Measurements from ENCODE around the gene SNTB2. TPM values are rescaled to one million over a fixed set of nuclear protein-coding genes. Genes with fewer than 3 reads are reported as not detected.

The SNTB2 gene
- polyA plus RNA-seq, 1 experiment: 62.6 TPM

- Histone ChIP-seq H3K27me3 (ENCODE audit: control insufficient read depth, insufficient read depth, low read length) (no peaks in the 10 kb centered on the region), H3K9me3 (ENCODE audit: control insufficient read depth, insufficient read depth, low read length) (no peaks in the 10 kb centered on the region; the same call in 1 of the 2 replicates), H3K4me3 (ENCODE audit: low read depth, low read length) (no peak overlapping the region), H3K27ac (ENCODE audit: low read depth, low read length) (no peak overlapping the region)
- no peak for DNase-seq (ENCODE audit: low read depth, low spot score)
- TF ChIP-seq CTCF (IDR thresholded peaks at IDR 0.05; ENCODE audit: low read depth, low read length): no peak
- POLR2A ChIA-PET: interaction anchor here (0.6 kb wide), 1 partner anchor 33 kb away, joined by 3 read pairs; no protein-coding TSS in a partner anchor
- CTCF ChIA-PET: interaction anchor here (1.5 kb wide), 1 partner anchor 410 kb away, joined by 3 read pairs; the partner anchor contains the start of gene NOB1
Observed at GRCh38 chr16:69344171-69344570, 157.2 kb downstream of the SNTB2 start.

GRCh38 chr16:69345923-69346322, 159.0 kb downstream of the SNTB2 start:
- no peak overlapping the region for H3K4me3 ChIP-seq (ENCODE audit: low read depth, low read length)
- no peak overlapping the region for H3K27ac ChIP-seq (ENCODE audit: low read depth, low read length)
- TF ChIP-seq CTCF (IDR thresholded peaks at IDR 0.05; ENCODE audit: low read depth, low read length): no peak
- ChIA-PET POLR2A (no interaction called here), CTCF (no interaction called here)
- no peaks in the 10 kb centered on the region for H3K9me3 ChIP-seq (ENCODE audit: control insufficient read depth, insufficient read depth, low read length)
- no peaks in the 10 kb centered on the region for H3K27me3 ChIP-seq (ENCODE audit: control insufficient read depth, insufficient read depth, low read length)
- DNase-seq (ENCODE audit: low read depth, low spot score): no peak

- CTCF ChIA-PET: no interaction called here
- Histone ChIP-seq H3K27ac (ENCODE audit: low read depth, low read length) (no peak overlapping the region), H3K27me3 (ENCODE audit: control insufficient read depth, insufficient read depth, low read length) (no peaks in the 10 kb centered on the region), H3K9me3 (ENCODE audit: control insufficient read depth, insufficient read depth, low read length) (no peaks in the 10 kb centered on the region), H3K4me3 (ENCODE audit: low read depth, low read length) (no peak overlapping the region)
- no peak for TF ChIP-seq CTCF (IDR thresholded peaks at IDR 0.05; ENCODE audit: low read depth, low read length)
- no peak for DNase-seq (ENCODE audit: low read depth, low spot score)
- POLR2A ChIA-PET: no interaction called here
Observed at GRCh38 chr16:69346683-69347082, 159.7 kb downstream of the SNTB2 start.

GRCh38 chr16:69348222-69348621, 161.3 kb downstream of the SNTB2 start:
- Histone ChIP-seq H3K9me3 (ENCODE audit: control insufficient read depth, insufficient read depth, low read length) (no peaks in the 10 kb centered on the region), H3K4me3 (ENCODE audit: low read depth, low read length) (no peak overlapping the region), H3K27me3 (ENCODE audit: control insufficient read depth, insufficient read depth, low read length) (no peaks in the 10 kb centered on the region), H3K27ac (ENCODE audit: low read depth, low read length) (no peak overlapping the region)
- TF ChIP-seq CTCF (IDR thresholded peaks at IDR 0.05; ENCODE audit: low read depth, low read length): no peak
- ChIA-PET CTCF (no interaction called here), POLR2A (interaction anchor here (0.5 kb wide), 1 partner anchor 1065 kb away, joined by 7 read pairs; no protein-coding TSS in a partner anchor)
- DNase-seq (ENCODE audit: low read depth, low spot score): no peak

- no peak for TF ChIP-seq CTCF (IDR thresholded peaks at IDR 0.05; ENCODE audit: low read depth, low read length)
- Histone ChIP-seq H3K27me3 (ENCODE audit: control insufficient read depth, insufficient read depth, low read length) (no peaks in the 10 kb centered on the region), H3K9me3 (ENCODE audit: control insufficient read depth, insufficient read depth, low read length) (no peaks in the 10 kb centered on the region), H3K27ac (ENCODE audit: low read depth, low read length) (no peak overlapping the region), H3K4me3 (ENCODE audit: low read depth, low read length) (no peak overlapping the region)
- DNase-seq (ENCODE audit: low read depth, low spot score): no peak
- POLR2A ChIA-PET: no interaction called here
- CTCF ChIA-PET: no interaction called here
Observed at GRCh38 chr16:69349536-69349935, 162.6 kb downstream of the SNTB2 start.

Measured in AG04450 (cell line).